ENCODE data around the gene SLAMF6.

GRCh38 chr1:160550572-160551034 lies 27.5 kb upstream of the SLAMF6 start:
- TF ChIP-seq POLR2AphosphoS5 (IDR thresholded peaks at IDR 0.05; ENCODE audit: low read depth, low read length) (no peak), POLR2A (IDR thresholded peaks at IDR 0.05; ENCODE audit: low read depth, low read length) (no peak)

All from GM12892 (cell line).